Vagina (tissue), 2 donors: ENCODE data around the gene DLG2. TPM values are rescaled to one million over a fixed set of nuclear protein-coding genes. Genes with fewer than 3 reads are reported as not detected.

Experiments
- DNase-seq, 2 donors: peaks; one replicate each; pipeline ENCODE4 v3.0.0-alpha.2; 2017; ENCODE audit errors: extremely low spot score in 2 of 2
- H3K27ac ChIP-seq: fragments of 200-600 bp; sonication (generic); one replicate; pipeline ENCODE4 v1.5.1; 2019
- H3K27me3 ChIP-seq: fragments of 200-600 bp; sonication (generic); one replicate; pipeline ENCODE4 v1.5.1; 2019
- H3K36me3 ChIP-seq, 2 donors: fragments of 200-600 bp; sonication (generic); one replicate each; pipeline ENCODE4 v1.5.1; 2017 to 2019
- H3K4me1 ChIP-seq: fragments of 200-600 bp; sonication (generic); one replicate; pipeline ENCODE4 v1.5.1; 2019
- H3K4me3 ChIP-seq, 2 donors: fragments of 200-600 bp; sonication (generic); 1 replicate in 1 of 2; 2 replicates in 1 of 2; pipeline ENCODE4 v1.5.1; 2016 to 2019
- H3K9me3 ChIP-seq: fragments of 200-600 bp; sonication (generic); one replicate; pipeline ENCODE4 v1.5.1; 2019
- POLR2A ChIP-seq, 2 donors: fragments of 450-650 bp; IDR thresholded peaks; one replicate each; pipeline ENCODE4 v1.6.1; 2017; ENCODE audit warnings: antibody characterized with exemption in 2 of 2, mild to moderate bottlenecking in 2 of 2, moderate library complexity in 2 of 2
- POLR2AphosphoS5 ChIP-seq, 2 donors: sonication (generic); formaldehyde crosslinking; IDR thresholded peaks; one replicate each; pipeline ENCODE4 v1.9.0; 2017; ENCODE audit warnings: antibody characterized with exemption in 2 of 2, mild to moderate bottlenecking in 2 of 2, low read depth in 1 of 2; ENCODE audit not compliant: insufficient read depth in 1 of 2
- intact Hi-C: fragments of 100-400 bp; cut with DNase I; formaldehyde crosslinking; loops from one replicate; pipeline ENCODE4 v1.15.1; 2023
- total RNA-seq: library from RNA; depleted of rRNA; stranded (reverse); fragments of >200 nt; gene quantifications from one replicate; pipeline ENCODE4 v1.2.3, GENCODE V29; 2016
- TF ChIP-seq, protein P1 (sequence below), 3 experiments: fragments of 450-650 bp in 2 of 3; fragments of 200-600 bp in 1 of 3; sonication (generic) in 1 of 3; IDR thresholded peaks; one replicate each; pipeline ENCODE4 v1.5.1; 2017 to 2019; ENCODE audit warnings: antibody characterized with exemption in 3 of 3, mild to moderate bottlenecking in 2 of 3, moderate library complexity in 2 of 3

The DLG2 gene
- total RNA-seq, 1 donor from 2014 or later, result 10.1 TPM

DNA sequence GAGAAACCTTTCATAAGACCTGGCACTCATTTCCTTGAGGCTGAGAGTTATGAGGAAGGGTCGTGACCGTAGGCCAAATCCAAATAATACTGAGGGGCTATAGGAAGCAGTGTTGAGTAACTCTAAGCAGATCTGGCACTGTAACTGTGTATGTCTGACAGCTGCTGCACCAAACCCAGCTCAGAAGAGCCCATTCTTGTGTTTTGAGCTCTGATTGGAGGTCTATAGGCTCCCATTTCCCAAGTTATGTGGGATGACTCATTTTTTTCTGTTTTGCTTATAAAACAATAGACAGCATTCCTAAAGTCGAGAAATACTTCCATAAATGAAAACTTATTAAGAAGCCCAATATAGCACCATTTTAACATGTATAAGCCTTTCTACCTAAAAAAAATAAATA is 645.8 kb downstream of the DLG2 start:
- H3K27me3 ChIP-seq, result no peaks in the 10 kb centered on the region
- H3K4me3 ChIP-seq, result no peak overlapping the region
- no peaks in the 10 kb centered on the region for H3K36me3 ChIP-seq
- no peaks in the 10 kb centered on the region for H3K9me3 ChIP-seq
- H3K4me1 ChIP-seq, result no peaks in the 10 kb centered on the region
- TF ChIP-seq POLR2AphosphoS5 (IDR thresholded peaks at IDR 0.05; ENCODE audit: insufficient read depth in 1 of 2, low read depth in 1 of 2) (no peak), POLR2A (IDR thresholded peaks at IDR 0.05) (no peak)
- TF ChIP-seq, protein P1, sequence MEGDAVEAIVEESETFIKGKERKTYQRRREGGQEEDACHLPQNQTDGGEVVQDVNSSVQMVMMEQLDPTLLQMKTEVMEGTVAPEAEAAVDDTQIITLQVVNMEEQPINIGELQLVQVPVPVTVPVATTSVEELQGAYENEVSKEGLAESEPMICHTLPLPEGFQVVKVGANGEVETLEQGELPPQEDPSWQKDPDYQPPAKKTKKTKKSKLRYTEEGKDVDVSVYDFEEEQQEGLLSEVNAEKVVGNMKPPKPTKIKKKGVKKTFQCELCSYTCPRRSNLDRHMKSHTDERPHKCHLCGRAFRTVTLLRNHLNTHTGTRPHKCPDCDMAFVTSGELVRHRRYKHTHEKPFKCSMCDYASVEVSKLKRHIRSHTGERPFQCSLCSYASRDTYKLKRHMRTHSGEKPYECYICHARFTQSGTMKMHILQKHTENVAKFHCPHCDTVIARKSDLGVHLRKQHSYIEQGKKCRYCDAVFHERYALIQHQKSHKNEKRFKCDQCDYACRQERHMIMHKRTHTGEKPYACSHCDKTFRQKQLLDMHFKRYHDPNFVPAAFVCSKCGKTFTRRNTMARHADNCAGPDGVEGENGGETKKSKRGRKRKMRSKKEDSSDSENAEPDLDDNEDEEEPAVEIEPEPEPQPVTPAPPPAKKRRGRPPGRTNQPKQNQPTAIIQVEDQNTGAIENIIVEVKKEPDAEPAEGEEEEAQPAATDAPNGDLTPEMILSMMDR (IDR thresholded peaks at IDR 0.05), result no peak
- no peak for DNase-seq
- no peak overlapping the region for H3K27ac ChIP-seq
- intact Hi-C loops, result no loop called here

DNA sequence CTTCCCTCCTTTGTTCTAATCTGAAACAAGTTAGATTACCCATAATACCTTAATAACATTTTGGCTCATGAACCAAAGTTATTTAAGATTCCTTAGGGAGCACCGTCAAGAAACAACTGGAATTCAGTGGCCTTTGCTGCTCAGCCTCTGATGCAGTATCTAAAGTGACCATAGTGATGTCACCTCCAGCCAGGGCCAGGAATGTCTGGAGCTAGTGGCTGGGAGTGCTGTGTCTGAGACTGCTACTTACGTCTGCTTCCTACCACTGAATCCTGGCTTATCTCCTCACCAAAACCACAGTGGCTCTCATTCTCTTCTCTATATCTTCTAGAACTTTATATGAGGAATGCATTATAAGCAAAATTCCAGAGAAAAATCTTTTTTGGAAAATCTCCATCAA is 658.0 kb downstream of the DLG2 start:
- Histone ChIP-seq H3K4me1 (no peaks in the 10 kb centered on the region), H3K27ac (no peak overlapping the region), H3K36me3 (no peaks in the 10 kb centered on the region), H3K27me3 (no peaks in the 10 kb centered on the region), H3K4me3 (no peak overlapping the region), H3K9me3 (no peaks in the 10 kb centered on the region)
- TF ChIP-seq POLR2AphosphoS5 (IDR thresholded peaks at IDR 0.05; ENCODE audit: insufficient read depth in 1 of 2, low read depth in 1 of 2) (no peak), POLR2A (IDR thresholded peaks at IDR 0.05) (no peak)
- TF ChIP-seq, protein P1 (IDR thresholded peaks at IDR 0.05), result no peak
- no peak for DNase-seq
- intact Hi-C loops, result no loop called here

DNA sequence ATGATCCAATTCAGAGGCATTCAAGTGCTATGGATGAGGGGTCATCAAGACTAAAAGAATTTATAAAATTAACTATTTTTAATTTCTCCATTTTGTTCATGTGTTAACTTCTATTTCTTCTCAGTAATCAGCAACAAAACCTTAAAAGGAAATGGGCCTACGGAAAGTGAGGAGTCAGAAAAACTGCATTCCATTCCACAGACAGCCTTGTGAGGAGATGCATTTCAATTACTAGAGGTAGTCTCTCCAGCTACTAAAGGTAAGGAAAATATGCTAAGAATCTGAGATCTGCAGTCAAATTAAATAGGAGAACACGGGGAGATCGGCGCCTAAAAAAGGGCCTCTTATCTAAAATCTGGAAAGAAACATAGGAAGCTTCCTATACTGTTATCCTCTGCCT is 661.7 kb downstream of the DLG2 start:
- no peak for DNase-seq
- H3K27me3 ChIP-seq, result no peaks in the 10 kb centered on the region
- intact Hi-C loops, result no loop called here
- no peaks in the 10 kb centered on the region for H3K9me3 ChIP-seq
- TF ChIP-seq POLR2A (IDR thresholded peaks at IDR 0.05) (no peak), POLR2AphosphoS5 (IDR thresholded peaks at IDR 0.05; ENCODE audit: insufficient read depth in 1 of 2, low read depth in 1 of 2) (no peak)
- TF ChIP-seq, protein P1 (IDR thresholded peaks at IDR 0.05), result no peak
- no peak overlapping the region for H3K27ac ChIP-seq
- H3K36me3 ChIP-seq, result no peaks in the 10 kb centered on the region
- no peaks in the 10 kb centered on the region for H3K4me1 ChIP-seq
- no peak overlapping the region for H3K4me3 ChIP-seq

DNA sequence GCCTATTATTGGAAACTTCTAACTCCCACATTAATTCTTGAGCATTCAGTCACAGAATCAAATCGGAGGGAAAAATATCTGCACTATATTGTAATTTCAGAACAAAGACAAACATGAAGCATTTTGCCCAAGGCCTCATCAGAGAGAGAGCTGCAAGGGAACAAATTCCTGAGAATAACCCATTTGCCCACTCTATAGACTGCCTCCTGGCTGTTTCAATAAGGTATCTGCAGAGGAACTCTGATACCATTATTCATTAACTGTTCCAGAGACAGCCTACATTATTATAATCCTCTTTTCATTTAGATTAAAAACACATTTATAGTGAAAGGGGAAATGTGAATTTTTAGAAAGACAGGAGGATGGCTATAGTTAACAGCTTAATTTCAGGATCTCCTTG is 663.9 kb downstream of the DLG2 start:
- DNase-seq, result no peak
- Histone ChIP-seq H3K4me1 (no peaks in the 10 kb centered on the region), H3K4me3 (no peak overlapping the region), H3K9me3 (no peaks in the 10 kb centered on the region), H3K27ac (no peak overlapping the region), H3K36me3 (no peaks in the 10 kb centered on the region), H3K27me3 (no peaks in the 10 kb centered on the region)
- intact Hi-C loops, result no loop called here
- TF ChIP-seq, protein P1 (IDR thresholded peaks at IDR 0.05), result no peak
- TF ChIP-seq POLR2AphosphoS5 (IDR thresholded peaks at IDR 0.05; ENCODE audit: insufficient read depth in 1 of 2, low read depth in 1 of 2) (no peak), POLR2A (IDR thresholded peaks at IDR 0.05) (no peak)

DNA sequence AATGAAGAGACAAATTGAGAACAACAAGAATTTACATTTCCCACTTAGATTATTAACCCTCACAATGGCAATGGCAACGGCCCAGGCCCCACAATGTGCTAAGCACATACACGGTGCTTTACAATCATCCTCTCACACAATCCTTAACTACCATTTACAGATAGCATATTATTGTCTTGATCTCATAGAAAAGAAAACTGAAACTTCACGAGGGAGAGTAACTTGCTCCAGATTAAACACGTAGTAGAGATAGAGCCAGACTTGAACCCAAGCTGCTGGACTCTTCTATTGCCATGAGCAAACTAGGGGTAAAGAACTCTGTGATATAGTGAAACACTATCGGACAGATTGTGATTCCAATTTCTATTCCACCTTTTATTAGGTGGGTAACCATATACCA is 665.1 kb downstream of the DLG2 start:
- no peaks in the 10 kb centered on the region for H3K27me3 ChIP-seq
- intact Hi-C loops, result no loop called here
- no peak overlapping the region for H3K27ac ChIP-seq
- H3K36me3 ChIP-seq, result no peaks in the 10 kb centered on the region
- H3K4me3 ChIP-seq, result no peak overlapping the region
- no peaks in the 10 kb centered on the region for H3K4me1 ChIP-seq
- TF ChIP-seq, protein P1 (IDR thresholded peaks at IDR 0.05), result no peak
- TF ChIP-seq POLR2AphosphoS5 (IDR thresholded peaks at IDR 0.05; ENCODE audit: insufficient read depth in 1 of 2, low read depth in 1 of 2) (no peak), POLR2A (IDR thresholded peaks at IDR 0.05) (no peak)
- DNase-seq, result no peak
- H3K9me3 ChIP-seq, result no peaks in the 10 kb centered on the region
